ENCODE measurements around the gene P4HA3.
"Not testable (repeated sequence)": the region's sequence is repeated elsewhere in the genome, so short reads cannot be mapped to it uniquely, and the experiment has no call there.

Gene P4HA3

GRCh38 chr11:74311352-74311926 lies at the start of gene P4HA3:
Gene P4HA3, minus strand, starts transcription at chr11:74311640. Its CDS starts 29 bp downstream, at chr11:74311611.
- peak; percentile 80 for DNase-seq

DNA sequence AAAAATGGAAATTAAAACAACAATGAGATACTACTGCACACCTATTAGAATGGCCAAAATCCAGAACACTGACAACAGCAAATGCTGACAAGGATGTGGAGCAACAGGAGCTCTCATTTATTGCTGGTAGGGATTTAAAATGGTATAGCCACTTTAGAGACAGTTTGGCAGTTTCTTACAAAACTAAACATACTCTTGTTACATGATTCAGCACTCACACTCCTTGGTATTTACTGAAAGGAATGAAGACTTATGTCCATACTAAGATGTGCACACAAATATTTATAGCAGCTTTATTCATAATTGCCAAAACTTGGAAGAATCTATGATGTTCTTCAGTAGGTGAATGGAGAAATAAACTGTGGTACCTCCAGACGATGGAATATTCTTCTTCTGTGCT lies 46.0 kb upstream of the P4HA3 start:
- DNase-seq = no peak

- no peak for DNase-seq
These were observed 44.2 kb upstream of the P4HA3 start for GRCh38 chr11:74355626-74356025.

DNA sequence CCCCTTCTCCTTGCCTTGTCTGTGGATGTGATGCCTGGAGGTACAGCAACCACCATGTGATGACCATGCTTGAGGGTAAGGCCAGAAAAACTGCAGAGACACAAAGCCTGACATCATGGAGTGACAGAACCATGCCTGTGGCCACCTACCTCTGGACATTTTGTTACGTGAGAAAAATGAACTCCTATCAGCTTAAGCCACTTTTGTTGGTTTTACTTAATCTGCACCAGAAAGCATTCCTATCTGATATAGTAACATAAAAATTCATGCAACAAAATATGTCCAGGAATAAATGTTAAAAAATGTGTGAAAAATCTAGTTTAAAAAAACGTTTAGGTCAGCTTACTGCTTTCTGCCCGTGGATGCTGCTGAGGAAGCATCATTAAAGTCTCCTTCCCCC lies 42.6 kb upstream of the P4HA3 start:
- no peak for DNase-seq

DNA sequence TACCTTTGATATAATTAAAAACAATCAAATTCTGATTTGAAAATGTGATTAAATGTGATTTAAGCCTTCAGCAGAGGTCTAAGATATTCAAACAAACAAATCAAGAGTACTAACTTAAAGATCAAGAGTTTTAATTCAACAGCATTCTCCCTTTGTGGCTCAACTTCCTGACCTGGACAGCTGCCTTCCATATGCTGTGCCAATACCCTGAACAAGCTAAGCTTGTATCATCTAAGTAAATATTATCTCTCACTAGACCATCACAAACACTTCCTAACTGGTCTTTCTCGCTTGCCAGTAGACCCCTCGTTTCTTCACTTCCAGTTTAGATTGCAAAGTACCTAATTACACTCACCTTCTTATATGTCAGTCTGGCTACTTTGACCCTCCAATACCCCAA lies 35.9 kb upstream of the P4HA3 start:
- DNase-seq = no peak

GRCh38 chr11:74345420-74345819 lies 34.0 kb upstream of the P4HA3 start:
- DNase-seq = no peak

- DNase-seq = no peak
These were observed 30.5 kb upstream of the P4HA3 start for GRCh38 chr11:74341921-74342320.

DNA sequence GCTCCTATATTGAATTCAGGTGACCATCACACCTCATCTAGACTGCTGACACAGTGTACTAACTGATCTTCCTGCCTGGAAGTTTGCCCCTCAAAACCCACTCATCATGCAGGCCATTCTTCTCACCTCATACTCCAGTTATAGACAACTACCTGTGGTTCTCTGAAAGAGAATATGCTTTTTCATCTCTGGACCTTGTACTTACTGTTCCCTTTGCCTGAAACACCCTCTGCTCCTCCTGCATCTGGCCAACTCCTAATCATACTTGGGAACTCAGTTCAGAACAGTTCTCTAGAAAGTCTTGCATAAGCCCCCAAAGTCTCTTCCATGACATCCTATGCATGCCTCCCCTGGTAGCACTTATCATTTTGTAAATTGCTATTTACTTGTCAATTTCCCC lies 28.2 kb upstream of the P4HA3 start:
- no peak for DNase-seq

DNA sequence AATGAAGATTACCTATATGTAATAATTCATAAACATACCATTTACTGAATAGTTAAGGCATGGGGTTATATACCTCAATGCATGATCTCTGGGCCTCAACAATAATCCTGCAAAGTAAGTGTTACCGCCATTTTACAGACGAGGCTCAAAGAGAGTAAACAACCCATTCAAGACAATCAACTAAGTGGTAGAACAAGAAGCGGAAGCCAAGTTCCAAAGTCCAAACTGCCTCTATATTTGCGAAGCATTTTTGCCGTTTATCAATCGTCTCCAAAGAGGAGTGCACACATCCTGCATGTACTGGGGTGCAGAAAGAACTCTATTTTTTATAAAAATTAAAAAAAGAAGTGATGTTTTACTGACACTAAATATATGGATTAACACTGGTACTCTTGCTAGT lies 27.5 kb upstream of the P4HA3 start:
- no peak for DNase-seq

- no peak for DNase-seq
These were observed 21.8 kb upstream of the P4HA3 start for GRCh38 chr11:74333193-74333592.

GRCh38 chr11:74332291-74332690 lies 20.9 kb upstream of the P4HA3 start:
- no peak for DNase-seq

DNA sequence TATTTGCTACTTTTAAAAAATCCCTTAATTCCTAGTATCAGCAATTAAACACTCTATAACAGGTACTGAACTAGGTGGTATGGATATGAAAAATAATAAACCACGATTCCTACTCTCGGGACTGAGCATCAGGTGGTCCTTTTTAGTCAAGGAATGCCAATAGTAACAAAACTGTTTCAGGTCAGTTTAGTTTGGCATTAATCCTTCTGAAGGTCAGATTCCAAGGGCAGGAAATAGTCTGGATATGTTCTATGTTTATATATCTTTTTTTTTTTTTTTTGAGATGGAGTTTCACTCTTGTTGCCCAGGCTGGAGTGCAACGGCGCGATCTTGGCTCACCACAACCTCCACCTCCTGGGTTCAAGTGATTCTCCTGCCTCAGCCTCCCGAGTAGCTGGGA lies 19.6 kb upstream of the P4HA3 start:
- not testable (repeated sequence) for DNase-seq

- DNase-seq = no peak
These were observed 18.8 kb upstream of the P4HA3 start for GRCh38 chr11:74330075-74330858.

GRCh38 chr11:74327076-74327475 lies 15.6 kb upstream of the P4HA3 start:
- no peak for DNase-seq

- DNase-seq = no peak
These were observed 15.2 kb upstream of the P4HA3 start for GRCh38 chr11:74326665-74327064.

DNA sequence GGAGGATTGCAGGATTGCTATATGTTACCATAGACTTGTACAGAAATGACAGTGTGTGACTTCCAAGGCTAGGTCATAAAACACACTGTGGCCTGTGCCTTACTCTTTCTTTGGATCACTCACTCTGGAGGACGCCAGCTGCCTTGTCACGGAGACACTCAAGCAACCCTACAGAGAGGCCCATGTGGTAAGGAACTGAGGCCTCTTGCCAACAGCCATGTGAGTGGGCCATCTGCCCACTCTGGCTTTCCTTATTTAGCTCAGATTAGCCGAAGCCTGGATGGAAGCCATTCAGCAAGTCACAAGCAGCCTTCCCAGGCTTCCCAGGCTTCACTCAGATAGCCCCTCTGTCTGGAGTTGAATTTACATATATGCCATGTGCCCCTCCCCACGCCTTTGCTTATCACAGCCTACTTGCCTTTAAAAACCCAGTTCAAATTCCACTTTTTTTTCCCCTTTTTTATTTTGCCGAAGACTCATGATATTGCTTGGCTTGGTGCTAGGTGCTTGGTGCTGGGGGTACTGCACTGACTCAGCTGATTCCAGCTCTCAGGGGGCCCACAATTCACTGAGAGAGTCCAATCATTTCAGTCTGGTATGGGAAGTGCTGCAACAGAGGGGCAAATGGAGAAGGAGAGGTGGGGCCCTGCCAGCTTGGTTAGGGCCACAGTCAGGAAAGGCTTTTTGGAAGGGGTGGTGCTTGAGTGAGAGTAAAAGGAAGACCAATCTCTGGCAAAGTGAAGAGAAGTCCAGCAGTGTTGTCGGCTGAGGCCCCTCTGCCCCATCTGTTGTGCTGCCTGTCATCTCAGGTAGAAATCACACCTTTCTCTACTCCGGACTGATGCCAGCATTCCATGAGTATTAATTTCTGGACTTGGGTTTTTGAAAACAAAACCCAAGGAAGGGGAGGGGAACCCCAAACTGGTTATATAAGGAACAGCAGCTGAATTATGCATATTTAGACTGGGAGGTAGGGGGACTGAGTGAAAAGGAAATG lies 14.5 kb upstream of the P4HA3 start:
- no peak for DNase-seq

GRCh38 chr11:74322667-74323066 lies 11.2 kb upstream of the P4HA3 start:
- no peak for DNase-seq

DNA sequence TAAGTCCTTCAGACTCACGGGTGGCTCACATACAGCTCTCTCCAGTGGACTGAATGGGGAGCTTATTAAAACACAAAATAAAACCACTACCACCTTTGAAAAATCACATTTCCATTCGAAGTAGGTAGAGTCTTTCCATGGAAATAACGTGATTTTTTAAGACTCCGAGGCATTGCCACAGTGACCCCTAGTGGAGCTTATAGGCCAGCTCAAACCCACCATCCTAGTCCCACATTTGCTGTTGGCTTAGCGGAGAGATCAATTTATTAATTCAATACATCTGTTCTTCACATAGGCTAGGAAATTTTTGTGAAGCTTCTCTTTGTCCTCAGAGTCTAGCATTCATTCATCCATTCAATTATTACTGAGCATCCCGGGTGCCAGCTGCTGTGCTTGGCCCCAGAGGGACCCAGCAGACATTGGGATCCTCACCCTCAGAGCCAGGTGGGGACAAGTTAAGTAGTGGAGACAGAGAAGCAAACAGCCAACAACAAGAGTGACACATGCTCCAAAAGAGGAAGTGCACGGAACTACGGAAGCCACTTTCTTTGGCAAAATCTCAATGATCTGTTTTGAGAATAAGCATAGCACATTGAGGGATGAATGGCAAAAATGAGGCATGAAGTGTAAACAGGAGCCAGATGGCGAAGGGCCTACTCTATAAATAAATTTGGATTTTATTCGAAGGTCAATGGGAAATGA lies 10.2 kb upstream of the P4HA3 start:
- DNase-seq = no peak

GRCh38 chr11:74320538-74320937 lies 9.1 kb upstream of the P4HA3 start:
- no peak for DNase-seq

DNA sequence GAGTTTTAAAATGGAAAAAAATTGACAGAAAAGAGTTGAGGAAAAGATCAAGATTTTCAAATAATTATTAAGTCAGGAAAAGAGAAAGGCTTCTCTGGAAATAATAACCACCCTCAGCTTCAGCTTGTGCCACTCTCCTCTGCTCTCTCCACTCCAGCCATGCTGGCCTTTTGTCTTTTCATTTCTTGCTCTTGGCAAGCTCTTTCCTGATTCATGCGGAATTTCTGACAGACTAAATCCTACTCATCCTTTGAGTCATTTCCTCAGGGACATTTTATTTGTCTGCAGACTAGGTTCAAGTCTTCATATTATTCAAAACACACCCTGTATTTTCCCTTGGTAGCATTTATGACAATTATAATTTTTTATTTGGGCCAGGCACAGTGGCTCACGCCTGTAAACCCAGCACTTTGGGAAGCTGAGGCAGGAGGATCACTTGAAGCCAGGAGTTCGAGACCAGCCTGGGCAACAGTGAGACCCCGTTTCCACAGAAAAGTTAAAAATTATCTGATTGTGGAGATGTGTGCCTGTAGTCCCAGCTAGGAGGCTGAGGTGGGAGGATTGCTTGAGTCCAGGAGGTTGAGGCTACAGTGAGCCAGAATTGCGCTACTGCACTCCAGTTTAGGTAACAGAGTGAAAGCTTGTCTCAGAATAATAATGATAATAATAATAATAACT lies 7.8 kb upstream of the P4HA3 start:
- no peak for DNase-seq

DNA sequence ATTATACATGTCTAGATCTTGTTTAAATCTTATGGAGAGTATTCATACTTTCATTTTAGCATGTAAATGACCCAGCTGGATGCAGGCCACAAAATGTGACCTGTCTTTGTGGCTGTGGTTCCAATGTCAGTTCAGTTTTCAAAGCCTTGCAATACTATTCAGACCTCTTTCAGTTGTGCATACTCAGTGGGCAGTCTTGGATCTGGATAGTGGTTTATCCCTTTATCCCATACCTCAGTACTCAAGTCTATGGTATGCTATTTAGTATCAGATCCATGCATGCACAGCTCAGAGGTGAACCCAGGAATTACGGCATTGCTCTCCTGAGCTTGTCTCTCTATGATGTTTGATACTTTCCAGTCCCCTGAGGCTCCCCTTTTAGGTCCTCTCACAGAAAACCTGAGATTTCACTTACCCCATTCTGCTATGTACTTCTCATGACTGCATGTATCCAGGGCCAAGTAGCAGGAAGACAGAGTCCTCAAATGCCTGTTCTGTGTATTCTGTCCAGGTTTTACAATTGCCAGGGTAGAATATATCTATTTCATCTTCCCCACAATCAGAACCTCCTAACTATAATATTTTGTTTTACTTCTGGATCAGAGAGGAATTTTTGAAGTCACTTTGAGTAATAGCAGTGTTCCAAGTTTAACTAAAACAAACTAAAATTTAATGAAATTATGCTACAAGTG lies 6.9 kb upstream of the P4HA3 start:
- DNase-seq = no peak

Measured in activated CD8-positive, alpha-beta memory T cell treated with anti-CD3 and anti-CD28 coated beads for 24 hours (primary cell).